Neural progenitor cell (in vitro differentiated cells): ENCODE data around the gene RAB1A. TPM values are rescaled to one million over a fixed set of nuclear protein-coding genes. Genes with fewer than 3 reads are reported as not detected.

Source experiments
- DNase-seq: peaks from one replicate; pipeline ENCODE4 v3.0.0-alpha.2; 2016; ENCODE audit warnings: low spot score
- H2AFZ ChIP-seq: fragments of 200-600 bp; sonication (generic); replicated peaks from 2 replicates; pipeline ENCODE4 v1.6.1; 2016; ENCODE audit warnings: antibody characterized with exemption
- H3F3A ChIP-seq: fragments of 200-600 bp; sonication (generic); 2 replicates; pipeline ENCODE4 v1.6.1; 2016; ENCODE audit warnings: antibody characterized with exemption, low read depth
- H3K27ac ChIP-seq: fragments of 200-600 bp; sonication (generic); 2 replicates; pipeline ENCODE4 v1.5.1; 2016; ENCODE audit warnings: mild to moderate bottlenecking
- H3K27me3 ChIP-seq: fragments of 200-600 bp; sonication (generic); 2 replicates; pipeline ENCODE4 v1.6.1; 2016; ENCODE audit warnings: mild to moderate bottlenecking, moderate library complexity
- H3K36me3 ChIP-seq: fragments of 200-600 bp; sonication (generic); 2 replicates; pipeline ENCODE4 v1.5.1; 2016
- H3K4me1 ChIP-seq: fragments of 200-600 bp; sonication (generic); 2 replicates; pipeline ENCODE4 v1.6.1; 2016; ENCODE audit warnings: mixed run types
- H3K4me2 ChIP-seq: fragments of 200-600 bp; sonication (generic); 2 replicates; pipeline ENCODE4 v1.6.1; 2016
- H3K4me3 ChIP-seq: fragments of 200-600 bp; sonication (generic); 2 replicates; pipeline ENCODE4 v1.5.1; 2016
- H3K79me2 ChIP-seq: fragments of 200-600 bp; sonication (generic); 2 replicates; pipeline ENCODE4 v1.6.1; 2016; ENCODE audit warnings: low read depth
- H3K9ac ChIP-seq: fragments of 200-600 bp; sonication (generic); 2 replicates; pipeline ENCODE4 v1.6.1; 2016
- H3K9me3 ChIP-seq: fragments of 200-600 bp; sonication (generic); 2 replicates; pipeline ENCODE4 v1.5.1; 2016; ENCODE audit warnings: low read depth
- H4K20me1 ChIP-seq: fragments of 200-600 bp; sonication (generic); 2 replicates; pipeline ENCODE4 v1.6.1; 2016; ENCODE audit warnings: low read depth
- H3K27ac Mint-ChIP-seq: 3 replicates; pipeline ENCODE4 v1.8.0; 2021; ENCODE audit warnings: mixed read lengths
- H3K27me3 Mint-ChIP-seq: 2 replicates; pipeline ENCODE4 v1.8.0; 2022; ENCODE audit warnings: low read depth, mild to moderate bottlenecking, inconsistent platforms, moderate library complexity, mixed read lengths; ENCODE audit not compliant: insufficient read depth
- H3K36me3 Mint-ChIP-seq: 3 replicates; pipeline ENCODE4 v1.8.0; 2021; ENCODE audit warnings: mixed read lengths
- H3K4me1 Mint-ChIP-seq: 3 replicates; pipeline ENCODE4 v1.8.0; 2021; ENCODE audit warnings: mixed read lengths
- H3K4me3 Mint-ChIP-seq: 3 replicates; pipeline ENCODE4 v1.8.0; 2021; ENCODE audit warnings: mild to moderate bottlenecking, moderate library complexity, mixed read lengths
- H3K9me3 Mint-ChIP-seq: 3 replicates; pipeline ENCODE4 v1.8.0; 2020; ENCODE audit warnings: mixed read lengths
- EZH2 ChIP-seq: fragments of 200-600 bp; sonication (generic); IDR thresholded peaks from 2 replicates; pipeline ENCODE4 v1.6.1; 2017; ENCODE audit warnings: antibody characterized with exemption, mild to moderate bottlenecking, moderate library complexity
- EZH2phosphoT487 ChIP-seq: fragments of 200-600 bp; sonication (generic); IDR thresholded peaks from 2 replicates; pipeline ENCODE4 v1.6.1; 2017; ENCODE audit warnings: antibody characterized with exemption
- total RNA-seq: library from RNA; depleted of rRNA; stranded (reverse); fragments of >200 nt; gene quantifications from 2 replicates; pipeline ENCODE4 v1.2.3, GENCODE V29; 2015; ENCODE audit warnings: low replicate concordance
- TF ChIP-seq, protein P1 (sequence below): fragments of 200-600 bp; sonication (generic); IDR thresholded peaks from 2 replicates; pipeline ENCODE4 v1.5.1; 2017; ENCODE audit warnings: antibody characterized with exemption, mild to moderate bottlenecking

The RAB1A gene
- total RNA-seq, 1 donor from 2014 or later = 100 TPM

DNA sequence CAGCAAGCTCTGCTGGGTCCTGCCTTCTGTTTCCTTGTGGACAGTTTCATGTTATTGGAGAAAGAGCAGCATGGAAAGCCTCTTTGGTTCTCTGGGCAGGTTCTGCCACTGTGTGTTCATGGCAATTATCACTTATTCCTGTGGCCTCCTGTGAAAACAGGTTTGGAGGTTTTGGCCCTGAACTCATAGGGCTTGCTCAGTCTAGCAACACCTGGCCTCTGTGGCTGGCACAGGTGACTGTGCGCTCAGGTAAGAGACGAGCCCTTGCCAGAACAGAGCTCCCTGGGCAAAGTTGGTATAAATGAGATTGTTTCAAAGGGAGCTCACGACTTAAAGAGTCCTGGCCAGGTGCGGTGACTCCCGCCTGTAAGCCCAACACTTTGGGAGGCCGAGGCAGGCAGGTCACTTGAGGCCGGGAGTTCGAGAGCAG, 68.0 kb downstream of the RAB1A start:
- H3K79me2 ChIP-seq = peaks cover 100% of the 10 kb centered on the region
- peaks cover 2% of the 10 kb centered on the region for H3K27me3 Mint-ChIP-seq

DNA sequence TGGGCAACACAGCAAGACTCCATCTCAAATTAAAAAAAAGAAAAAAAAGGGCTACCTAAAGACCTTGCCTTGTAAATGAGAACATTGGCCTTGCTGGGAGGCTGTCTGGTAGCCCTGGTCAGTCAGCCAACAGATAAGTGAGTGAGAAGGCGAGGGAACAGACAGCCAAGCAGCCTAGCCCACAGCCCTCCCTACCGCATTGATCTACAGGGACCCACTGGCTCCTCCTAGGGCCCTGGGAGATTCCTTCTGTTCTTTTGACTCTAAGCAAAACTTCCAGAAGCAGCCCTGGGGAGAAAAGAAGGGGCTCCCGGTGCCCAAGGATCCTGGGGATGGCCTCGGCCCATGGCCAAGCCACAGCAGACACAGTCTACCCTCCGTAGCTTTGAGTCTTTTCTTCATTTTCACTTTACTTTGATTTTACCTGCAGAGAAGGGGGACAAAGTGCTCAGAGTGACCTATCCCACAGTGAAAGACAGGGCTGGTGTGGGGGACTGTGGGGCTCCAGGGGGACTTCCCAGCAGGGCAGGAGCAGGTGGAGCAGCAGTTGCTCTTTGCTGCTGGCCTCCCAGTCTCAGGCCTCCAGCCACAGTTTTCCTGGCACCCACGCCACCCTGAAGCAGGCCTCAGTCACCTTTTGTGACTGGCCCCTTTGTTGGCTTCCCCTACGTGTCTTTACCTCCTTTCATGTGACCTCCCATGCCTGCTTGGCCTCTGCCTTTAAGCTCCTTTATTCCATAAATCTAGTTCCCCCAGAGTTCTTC, 68.6 kb downstream of the RAB1A start:
- peaks cover 98% of the 10 kb centered on the region for H3K79me2 ChIP-seq
- H3K36me3 ChIP-seq = no peaks in the 10 kb centered on the region
- no peak overlapping the region for H3K4me3 Mint-ChIP-seq

More for the DNA sequence above, 68.0 kb downstream of the RAB1A start:
- no peak for TF ChIP-seq EZH2phosphoT487
- TF ChIP-seq, protein P1, sequence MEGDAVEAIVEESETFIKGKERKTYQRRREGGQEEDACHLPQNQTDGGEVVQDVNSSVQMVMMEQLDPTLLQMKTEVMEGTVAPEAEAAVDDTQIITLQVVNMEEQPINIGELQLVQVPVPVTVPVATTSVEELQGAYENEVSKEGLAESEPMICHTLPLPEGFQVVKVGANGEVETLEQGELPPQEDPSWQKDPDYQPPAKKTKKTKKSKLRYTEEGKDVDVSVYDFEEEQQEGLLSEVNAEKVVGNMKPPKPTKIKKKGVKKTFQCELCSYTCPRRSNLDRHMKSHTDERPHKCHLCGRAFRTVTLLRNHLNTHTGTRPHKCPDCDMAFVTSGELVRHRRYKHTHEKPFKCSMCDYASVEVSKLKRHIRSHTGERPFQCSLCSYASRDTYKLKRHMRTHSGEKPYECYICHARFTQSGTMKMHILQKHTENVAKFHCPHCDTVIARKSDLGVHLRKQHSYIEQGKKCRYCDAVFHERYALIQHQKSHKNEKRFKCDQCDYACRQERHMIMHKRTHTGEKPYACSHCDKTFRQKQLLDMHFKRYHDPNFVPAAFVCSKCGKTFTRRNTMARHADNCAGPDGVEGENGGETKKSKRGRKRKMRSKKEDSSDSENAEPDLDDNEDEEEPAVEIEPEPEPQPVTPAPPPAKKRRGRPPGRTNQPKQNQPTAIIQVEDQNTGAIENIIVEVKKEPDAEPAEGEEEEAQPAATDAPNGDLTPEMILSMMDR = no peak
- no peak for TF ChIP-seq EZH2
- Mint-ChIP-seq H3K27ac (peak overlapping the region; percentile 72), H3K4me3 (no peak overlapping the region), H3K4me1 (peaks cover 42% of the 10 kb centered on the region), H3K9me3 (no peaks in the 10 kb centered on the region), H3K36me3 (peaks cover 9% of the 10 kb centered on the region)
- Histone ChIP-seq H3K27me3 (no peaks in the 10 kb centered on the region), H3F3A (no peaks in the 10 kb centered on the region), H3K9ac (no peak overlapping the region), H2AFZ (no peak overlapping the region), H3K4me1 (peaks cover 24% of the 10 kb centered on the region), H4K20me1 (peaks cover 83% of the 10 kb centered on the region), H3K9me3 (no peaks in the 10 kb centered on the region), H3K4me2 (peak overlapping the region; percentile 19), H3K36me3 (no peaks in the 10 kb centered on the region), H3K27ac (no peak overlapping the region), H3K4me3 (no peak overlapping the region)
- no peak for DNase-seq

DNA sequence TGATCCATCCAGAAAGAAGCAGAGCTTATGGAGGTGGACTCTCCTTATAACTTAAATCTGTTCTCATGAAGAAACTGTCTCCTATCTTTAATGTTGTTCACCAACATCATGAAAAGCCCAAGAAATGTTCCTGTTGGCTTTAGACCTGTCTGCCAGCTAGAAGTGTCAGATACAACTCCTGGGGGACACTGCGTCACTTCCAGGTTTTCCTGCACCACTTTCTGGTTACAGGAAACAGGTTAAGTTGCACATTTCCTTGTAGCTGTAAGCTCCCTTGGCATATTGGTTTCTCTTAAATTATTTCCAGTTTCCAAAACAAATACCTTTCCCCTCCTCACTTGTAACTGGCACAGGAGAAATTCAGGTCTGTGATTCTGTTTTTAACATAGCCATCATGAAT, 70.8 kb downstream of the RAB1A start:
- Histone ChIP-seq H2AFZ (no peak overlapping the region), H3K79me2 (peaks cover 87% of the 10 kb centered on the region), H3K9me3 (no peaks in the 10 kb centered on the region), H3F3A (peaks cover 4% of the 10 kb centered on the region), H3K4me3 (no peak overlapping the region), H3K27me3 (no peaks in the 10 kb centered on the region), H4K20me1 (peaks cover 64% of the 10 kb centered on the region), H3K36me3 (no peaks in the 10 kb centered on the region), H3K4me1 (peaks cover 24% of the 10 kb centered on the region), H3K4me2 (peak overlapping the region; percentile 6), H3K27ac (no peak overlapping the region), H3K9ac (no peak overlapping the region)
- no peak for DNase-seq
- Mint-ChIP-seq H3K27me3 (peaks cover 9% of the 10 kb centered on the region), H3K4me1 (peaks cover 53% of the 10 kb centered on the region), H3K9me3 (no peaks in the 10 kb centered on the region), H3K36me3 (peaks cover 8% of the 10 kb centered on the region), H3K4me3 (no peak overlapping the region), H3K27ac (no peak overlapping the region)
- TF ChIP-seq EZH2phosphoT487 (no peak), EZH2 (no peak)

More for the DNA sequence above, 68.6 kb downstream of the RAB1A start:
- Histone ChIP-seq H3K27me3 (no peaks in the 10 kb centered on the region), H3K4me3 (no peak overlapping the region), H3F3A (no peaks in the 10 kb centered on the region), H3K9ac (no peak overlapping the region), H2AFZ (no peak overlapping the region), H3K4me1 (peaks cover 24% of the 10 kb centered on the region), H4K20me1 (peaks cover 81% of the 10 kb centered on the region), H3K4me2 (peak overlapping the region; percentile 19), H3K27ac (no peak overlapping the region), H3K9me3 (no peaks in the 10 kb centered on the region)
- Mint-ChIP-seq H3K4me1 (peaks cover 43% of the 10 kb centered on the region), H3K27me3 (peaks cover 2% of the 10 kb centered on the region), H3K27ac (peak overlapping the region; percentile 72), H3K9me3 (no peaks in the 10 kb centered on the region), H3K36me3 (peaks cover 9% of the 10 kb centered on the region)
- no peak for TF ChIP-seq EZH2
- no peak for TF ChIP-seq EZH2phosphoT487
- TF ChIP-seq, protein P1 = no peak
- DNase-seq = no peak
